HCT116 (cell line): ENCODE results near the gene TARS3. TPM values are rescaled to one million over a fixed set of nuclear protein-coding genes. Genes with fewer than 3 reads are reported as not detected.

ENCODE experiments used
- ATAC-seq: fragments of 200-7000 bp; cut with Tn5 transposase; 2 replicates; pipeline ENCODE4 v1.9.1; 2020; ENCODE audit warnings: mild to moderate bottlenecking, moderate library complexity
- BruUV-seq: library from RNA; stranded (reverse); fragments of 400-500 nt; replicated peaks from 2 replicates; lab custom pipeline; 2021; lab: Mats Ljungman, UMichigan
- CTCF ChIA-PET: fragments of 300-600 bp; sonication (Branson Sonifier 250); formaldehyde crosslinking; loops from one replicate; lab custom pipeline; 2021; ENCODE audit warnings: antibody characterized with exemption; lab: Charles Lee
- POLR2A ChIA-PET: fragments of 300-600, 350-600 bp; sonication (Branson Sonifier 250); formaldehyde crosslinking; loops from one replicate; lab custom pipeline; 2021; ENCODE audit warnings: antibody characterized with exemption; lab: Charles Lee
- RAD21 ChIA-PET, 2 experiments: fragments of 300-600 bp; sonication (Branson Sonifier 250); formaldehyde crosslinking; loops; one replicate each; lab custom pipeline; 2023; ENCODE audit warnings: low total read pairs in 2 of 2; ENCODE audit not compliant: uncharacterized antibody in 2 of 2, unreplicated experiment in 2 of 2, low non-redundant PET in 1 of 2; lab: Charles Lee
- DNase-seq: peaks from one replicate; pipeline ENCODE4 v3.0.0-alpha.2; 2010; ENCODE audit warnings: low read depth, low spot score
- H2AFZ ChIP-seq: fragments of 200-600 bp; shearing (Covaris generic), sonication (generic); 2 replicates; pipeline ENCODE4 v1.6.1; 2017; ENCODE audit warnings: low read depth, mixed run types, mixed read lengths, antibody characterized with exemption, low read length; ENCODE audit not compliant: poor library complexity, severe bottlenecking
- H3K27ac ChIP-seq: 2 replicates; pipeline ENCODE4 v1.5.1; 2012; ENCODE audit warnings: low read depth, low read length
- H3K27me3 ChIP-seq: fragments of 200-600 bp; sonication (generic); 2 replicates; pipeline ENCODE4 v1.6.1; 2016; ENCODE audit warnings: mixed run types, low read length, mixed read lengths; ENCODE audit not compliant: insufficient read depth
- H3K36me3 ChIP-seq, 2 experiments: fragments of 200-500 bp in 1 of 2; fragments of 200-600 bp in 1 of 2; sonication (Bioruptor generic) in 1 of 2; sonication (generic) in 1 of 2; 2 replicates each; pipeline versions ENCODE4 v1.5.1 to v1.6.1; 2014 to 2016; ENCODE audit warnings: low read length in 2 of 2, inconsistent platforms in 1 of 2, mixed read lengths in 1 of 2, mixed run types in 1 of 2; ENCODE audit not compliant: insufficient read depth in 2 of 2, control insufficient read depth in 1 of 2
- H3K4me1 ChIP-seq, 2 experiments: fragments of 200-600 bp in 1 of 2; sonication (generic) in 1 of 2; 2 replicates each; pipeline versions ENCODE4 v1.5.1 to v1.6.1; 2012 to 2017; ENCODE audit warnings: low read length in 2 of 2, inconsistent platforms in 1 of 2, mild to moderate bottlenecking in 1 of 2, mixed read lengths in 1 of 2, mixed run types in 1 of 2, moderate library complexity in 1 of 2; ENCODE audit not compliant: insufficient read depth in 2 of 2, control insufficient read depth in 1 of 2
- H3K4me2 ChIP-seq: fragments of 200-600 bp; sonication (generic); 2 replicates; pipeline ENCODE4 v1.6.1; 2017; ENCODE audit warnings: mixed run types, low read length, mixed read lengths
- H3K4me3 ChIP-seq, 2 experiments: fragments of 200-600 bp in 1 of 2; sonication (generic) in 1 of 2; replicated peaks in 1 of 2; 2 replicates each; pipeline ENCODE4 v1.5.1; 2011 to 2016; ENCODE audit warnings: low read length in 2 of 2, control low read depth in 1 of 2, low read depth in 1 of 2, mild to moderate bottlenecking in 1 of 2, mixed read lengths in 1 of 2, mixed run types in 1 of 2
- H3K79me2 ChIP-seq: fragments of 200-600 bp; sonication (generic); 2 replicates; pipeline ENCODE4 v1.6.1; 2017; ENCODE audit warnings: mild to moderate bottlenecking, mixed run types, low read length, moderate library complexity, mixed read lengths; ENCODE audit not compliant: insufficient read depth
- H3K9ac ChIP-seq: fragments of 200-600 bp; sonication (generic); 2 replicates; pipeline ENCODE4 v1.6.1; 2016; ENCODE audit warnings: low read length, mixed read lengths
- H3K9me2 ChIP-seq: fragments of 200-600 bp; sonication (generic), shearing (Covaris generic); 2 replicates; pipeline ENCODE4 v1.6.1; 2017; ENCODE audit warnings: mixed run types, mild to moderate bottlenecking, moderate library complexity; ENCODE audit not compliant: insufficient read depth
- H3K9me3 ChIP-seq, 2 experiments: fragments of 200-500 bp in 1 of 2; fragments of 200-600 bp in 1 of 2; sonication (Bioruptor generic) in 1 of 2; sonication (generic) in 1 of 2; 2 replicates each; pipeline ENCODE4 v1.6.1; 2014 to 2017; ENCODE audit warnings: low read length in 2 of 2, mixed read lengths in 2 of 2, inconsistent platforms in 1 of 2, low read depth in 1 of 2, mild to moderate bottlenecking in 1 of 2, mixed run types in 1 of 2, moderate library complexity in 1 of 2; ENCODE audit not compliant: control insufficient read depth in 1 of 2, insufficient read depth in 1 of 2
- H4K20me1 ChIP-seq: fragments of 200-600 bp; sonication (generic), shearing (Covaris generic); 2 replicates; pipeline ENCODE4 v1.6.1; 2017; ENCODE audit warnings: mixed run types, mild to moderate bottlenecking, moderate library complexity; ENCODE audit not compliant: insufficient read depth
- EGR1 ChIP-seq: IDR thresholded peaks from 2 replicates; pipeline ENCODE4 v1.6.1; 2012; ENCODE audit warnings: low read depth
- EZH2phosphoT487 ChIP-seq: fragments of 200-600 bp; IDR thresholded peaks from 2 replicates; pipeline ENCODE4 v1.6.1; 2018; ENCODE audit warnings: antibody characterized with exemption, borderline replicate concordance
- FOSL1 ChIP-seq: IDR thresholded peaks from 2 replicates; pipeline ENCODE4 v1.6.1; 2012; ENCODE audit warnings: low read depth
- MAX ChIP-seq: IDR thresholded peaks from 2 replicates; pipeline ENCODE4 v1.6.1; 2012
- POLR2AphosphoS5 ChIP-seq: IDR thresholded peaks from 2 replicates; pipeline ENCODE4 v1.6.1; 2011; ENCODE audit warnings: mild to moderate bottlenecking, low read depth, low read length, moderate library complexity
- RAD21 ChIP-seq: IDR thresholded peaks from 2 replicates; pipeline ENCODE4 v1.6.1; 2012; ENCODE audit warnings: low read depth, mild to moderate bottlenecking
- SP1 ChIP-seq: IDR thresholded peaks from 2 replicates; pipeline ENCODE4 v1.6.1; 2012; ENCODE audit warnings: low read depth
- YY1 ChIP-seq: IDR thresholded peaks from 2 replicates; pipeline ENCODE4 v1.6.1; 2011; ENCODE audit warnings: low read length, low read depth, moderate library complexity, mild to moderate bottlenecking; ENCODE audit not compliant: insufficient replicate concordance; ENCODE audit errors: extremely low read depth
- intact Hi-C: fragments of 100-400 bp; cut with micrococcal nuclease; formaldehyde crosslinking; loops from 2 replicates; pipeline ENCODE4 v1.10.0; 2022
- total RNA-seq: library from RNA; stranded (reverse); gene quantifications from one replicate; pipeline ENCODE4 v1.2.1, GENCODE V29; 2021; ENCODE audit not compliant: unreplicated experiment

TARS3 gene
- total RNA-seq, 1 experiment from 2014 or later, result 11.1 TPM

- DNase-seq, result no peak
- H3K9ac ChIP-seq, result no peak overlapping the region
- no peak overlapping the region for H3K27ac ChIP-seq
- POLR2A ChIA-PET, result no interaction called here
- peaks cover 13 to 18% of the 10 kb centered on the region in 2 experiments for H3K4me1 ChIP-seq
- H4K20me1 ChIP-seq, result no peaks in the 10 kb centered on the region
- intact Hi-C loops, result no loop called here
- H3K4me2 ChIP-seq, result no peak overlapping the region
- no peaks in the 10 kb centered on the region for H3K27me3 ChIP-seq
- no peak overlapping the region for H2AFZ ChIP-seq
- RAD21 ChIA-PET, result no interaction called here
- no peaks in the 10 kb centered on the region for H3K9me2 ChIP-seq
- ATAC-seq, result no peak
- H3K9me3 ChIP-seq, result no peaks in the 10 kb centered on the region
- no peaks in the 10 kb centered on the region for H3K79me2 ChIP-seq
- TF ChIP-seq FOSL1 (no peak), EGR1 (no peak)
- no peaks in the 10 kb centered on the region for H3K36me3 ChIP-seq
- H3K4me3 ChIP-seq, result no peak overlapping the region
- BruUV-seq, result no TSS peak
- CTCF ChIA-PET, result no interaction called here
These were observed 106.8 kb downstream of the TARS3 start for GRCh38 chr15:101617390-101617965.

- no peaks in the 10 kb centered on the region for H3K9me3 ChIP-seq
- ATAC-seq, result peak; percentile 94
- ChIA-PET RAD21 (no interaction called here), CTCF (no interaction called here), POLR2A (no interaction called here)
- H3K4me3 ChIP-seq, result peak overlapping the region; percentile 31 to 38
- H3K27me3 ChIP-seq, result no peaks in the 10 kb centered on the region
- peaks cover 13 to 18% of the 10 kb centered on the region in 2 experiments for H3K4me1 ChIP-seq
- no peaks in the 10 kb centered on the region for H3K36me3 ChIP-seq
- no peaks in the 10 kb centered on the region for H3K9me2 ChIP-seq
- H3K27ac ChIP-seq, result no peak overlapping the region; the same call in 1 of the 2 replicates
- H3K4me2 ChIP-seq, result peak overlapping the region; percentile 83
- H3K79me2 ChIP-seq, result no peaks in the 10 kb centered on the region
- no peaks in the 10 kb centered on the region for H4K20me1 ChIP-seq
- no peak for TF ChIP-seq EZH2phosphoT487
- TF ChIP-seq MAX, result peak; percentile 84
- TF ChIP-seq RAD21, result no peak
- peak; percentile 46; the same call in 1 of the 2 replicates for TF ChIP-seq POLR2AphosphoS5
- peak; percentile 67 for TF ChIP-seq YY1
- peak; percentile 43 for TF ChIP-seq SP1
- intact Hi-C loops, result no loop called here
- peak overlapping the region; percentile 66 for H2AFZ ChIP-seq
- peak overlapping the region; percentile 29; the same call in 1 of the 2 replicates for H3K9ac ChIP-seq
- peak; percentile 56 for DNase-seq
- BruUV-seq, result no TSS peak
These were observed 108.1 kb downstream of the TARS3 start for GRCh38 chr15:101615986-101616848.
